Measurements from ENCODE around the gene SLAMF1.
A peak's percentile ranks its signal among the peaks of the same experiment; 100 is the strongest.

SLAMF1 gene

GRCh38 chr1:160623862-160624261 lies 23.0 kb downstream of the SLAMF1 start:
- no peak for DNase-seq (ENCODE audit: low spot score)

DNA sequence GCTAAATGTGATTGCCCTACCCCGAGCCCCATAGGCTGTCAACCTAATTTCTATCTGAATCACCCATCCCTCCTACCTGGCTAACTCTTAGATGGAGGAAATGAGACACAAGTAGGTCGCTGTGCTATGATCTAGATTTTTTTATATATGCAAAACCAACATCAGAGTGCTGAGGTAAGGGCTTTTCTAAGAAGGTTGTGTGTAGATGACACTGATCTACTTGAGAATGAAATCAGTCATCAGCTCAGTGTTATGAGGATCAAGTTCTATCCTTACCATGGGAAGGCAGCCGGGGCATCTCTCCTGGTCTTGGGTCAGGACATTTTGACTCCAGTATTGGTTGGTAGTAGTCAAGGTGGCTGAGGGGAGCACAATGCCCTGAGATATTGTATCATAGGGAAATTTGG lies 23.6 kb downstream of the SLAMF1 start:
- no peak for DNase-seq (ENCODE audit: low spot score)

GRCh38 chr1:160622501-160623226 lies 24.2 kb downstream of the SLAMF1 start:
- no peak for DNase-seq (ENCODE audit: low spot score)

DNA sequence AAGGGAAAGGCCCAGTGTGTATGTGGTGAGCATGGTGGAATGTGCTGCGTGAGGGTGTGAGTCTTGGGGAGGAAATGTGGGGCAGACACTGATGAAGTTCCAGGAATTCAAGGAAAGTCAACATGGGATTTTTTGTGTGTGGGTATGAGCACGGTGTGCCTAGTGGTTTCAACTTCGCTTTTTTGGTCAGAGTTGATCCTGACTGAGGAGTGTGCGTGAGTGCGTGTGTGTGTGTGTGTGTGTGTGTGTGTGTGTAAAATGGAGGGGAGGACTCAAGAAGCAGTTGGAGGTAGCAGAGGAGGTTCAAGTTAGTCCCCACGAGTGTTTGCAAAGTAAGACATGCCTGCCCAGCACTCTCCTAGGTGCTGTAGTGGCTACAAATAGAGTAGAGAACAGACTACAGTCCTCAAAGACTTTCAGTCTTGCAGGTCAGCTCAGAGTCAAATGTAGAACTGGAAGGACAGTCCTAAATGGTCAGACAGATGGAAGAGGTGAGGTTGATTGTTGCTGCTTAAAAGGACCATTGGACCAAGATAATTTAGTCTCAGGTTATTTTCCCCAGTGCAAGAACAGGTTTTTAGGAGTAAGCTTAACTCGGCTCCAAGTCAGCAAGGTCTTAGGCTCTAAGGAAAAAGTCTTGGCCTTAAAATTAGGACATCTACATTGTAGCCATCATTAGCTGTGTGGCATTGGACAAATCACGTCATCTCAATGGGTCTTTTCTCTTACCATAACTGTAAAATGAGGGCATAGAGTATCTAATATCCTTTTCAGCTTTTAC lies 25.0 kb downstream of the SLAMF1 start:
- no peak for DNase-seq (ENCODE audit: low spot score)

GRCh38 chr1:160620942-160621632 lies 25.8 kb downstream of the SLAMF1 start:
- no peak for DNase-seq (ENCODE audit: low spot score)

- no peak for DNase-seq (ENCODE audit: low spot score)
These were observed 27.0 kb downstream of the SLAMF1 start for GRCh38 chr1:160619742-160620277.

- peak; percentile 26 for DNase-seq (ENCODE audit: low spot score)
These were observed 28.0 kb downstream of the SLAMF1 start for GRCh38 chr1:160618763-160619274.

DNA sequence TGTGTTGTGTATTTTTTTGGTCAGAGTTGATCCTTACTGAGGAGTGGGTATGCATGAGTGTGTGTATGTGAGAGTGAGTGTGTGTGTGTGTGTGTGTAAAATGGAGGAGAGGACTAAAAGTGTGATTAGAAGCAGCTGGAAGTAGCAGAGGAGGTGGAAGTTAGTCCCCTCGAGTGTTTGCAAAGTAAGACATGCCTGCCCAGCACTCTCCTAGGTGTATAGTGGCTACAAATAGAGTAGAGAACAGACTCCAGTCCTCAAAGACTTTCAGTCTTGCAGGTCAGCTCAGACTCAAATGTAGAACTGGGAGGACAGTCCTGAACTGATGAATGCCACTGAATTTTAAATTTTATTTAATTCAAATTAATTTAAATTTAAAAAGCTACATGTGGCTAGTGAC lies 28.5 kb downstream of the SLAMF1 start:
- no peak for DNase-seq (ENCODE audit: low spot score)

DNA sequence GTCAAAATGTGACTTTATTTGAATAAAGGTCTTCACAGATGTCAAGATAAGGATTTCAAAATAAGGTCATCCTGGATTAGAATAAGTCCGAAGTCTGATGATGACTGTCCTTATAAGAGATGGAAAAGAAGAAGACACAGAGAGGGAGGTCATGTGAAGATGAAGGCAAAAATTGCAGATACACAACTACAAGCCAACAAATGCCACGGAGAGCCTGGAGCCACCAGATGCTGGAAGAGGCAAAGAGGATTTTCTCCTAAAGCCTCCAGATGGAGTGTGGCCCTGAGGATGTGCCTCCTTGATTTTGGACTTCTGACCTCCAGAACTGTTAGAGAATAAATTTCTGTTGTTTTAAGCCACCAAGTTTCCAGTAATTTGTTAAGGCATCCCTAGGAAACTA lies 31.2 kb downstream of the SLAMF1 start:
- DNase-seq (ENCODE audit: low spot score) = no peak

DNA sequence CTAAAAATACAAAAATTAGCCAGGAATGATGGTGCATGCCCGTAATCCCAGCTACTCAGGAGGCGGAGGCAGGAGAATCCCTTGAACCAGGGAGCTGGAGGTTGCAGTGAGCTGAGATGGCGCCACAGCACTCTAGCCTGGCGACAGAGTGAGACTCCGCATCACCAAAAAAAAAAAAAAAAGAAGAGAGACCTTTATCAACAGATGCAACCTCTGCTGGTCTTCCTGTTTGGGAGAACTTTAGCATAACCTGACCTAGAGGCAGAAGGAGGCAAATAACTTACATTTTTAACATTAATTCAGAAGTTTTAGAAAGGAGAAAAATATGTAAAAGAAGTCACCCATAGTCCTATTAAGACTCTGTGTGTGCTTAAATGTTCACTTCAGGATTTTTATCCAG lies 32.4 kb downstream of the SLAMF1 start:
- no peak for DNase-seq (ENCODE audit: low spot score)

GRCh38 chr1:160612613-160613218 lies 34.1 kb downstream of the SLAMF1 start:
- no peak for DNase-seq (ENCODE audit: low spot score)

DNA sequence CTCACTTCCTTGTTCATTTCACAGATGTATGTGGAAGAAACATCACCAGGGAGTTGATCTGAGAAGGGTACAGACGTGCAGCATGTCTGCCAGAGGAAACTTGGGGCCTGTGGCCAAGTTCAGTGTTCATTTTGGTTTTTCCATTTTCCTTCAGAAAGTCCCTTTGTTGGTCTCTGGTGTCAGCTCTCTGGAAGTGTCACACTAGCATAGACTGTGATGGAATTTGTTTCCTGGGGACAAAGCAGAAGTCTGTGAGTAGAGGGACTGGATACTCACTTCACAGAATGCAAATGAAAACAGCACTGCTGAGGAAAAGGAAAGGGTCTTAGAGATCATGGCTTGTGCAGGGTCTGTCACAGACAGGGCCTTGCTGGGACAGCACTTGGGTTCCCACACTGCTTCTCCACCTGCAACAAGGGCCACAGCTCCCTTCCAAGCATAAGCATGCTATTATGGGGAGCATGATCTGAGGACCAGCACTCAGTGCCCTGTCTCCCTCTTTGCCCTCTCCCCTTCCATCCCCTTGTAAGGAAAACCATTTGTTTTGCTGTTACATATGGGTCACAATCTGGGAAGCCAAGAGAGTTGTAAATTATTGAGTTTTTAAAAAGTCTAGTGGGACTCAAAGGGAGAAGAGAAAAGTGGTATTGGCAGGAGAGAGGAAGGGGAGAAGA lies 36.1 kb downstream of the SLAMF1 start:
- DNase-seq (ENCODE audit: low spot score) = no peak

GRCh38 chr1:160608941-160609340 lies 37.9 kb downstream of the SLAMF1 start:
- no peak for DNase-seq (ENCODE audit: low spot score)

DNA sequence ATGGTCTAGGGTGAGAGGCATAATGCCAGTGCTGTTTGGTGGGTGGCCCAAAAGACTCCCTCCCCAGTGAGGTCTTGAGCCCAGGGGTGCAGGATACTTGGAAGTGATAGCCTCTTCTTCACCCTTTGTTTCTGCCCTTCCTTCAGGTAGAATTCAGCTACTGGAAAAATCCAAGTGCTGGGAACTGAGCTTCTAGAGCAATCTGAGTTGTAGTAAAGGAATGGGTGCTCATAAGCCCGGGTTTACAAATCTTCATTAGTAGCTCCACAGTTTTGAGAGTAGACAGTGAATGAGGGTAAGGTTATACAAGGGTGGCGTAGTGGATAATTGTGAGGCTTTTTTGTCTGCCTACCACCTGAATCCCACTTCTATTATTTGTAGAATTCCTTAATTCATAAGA lies 38.3 kb downstream of the SLAMF1 start:
- no peak for DNase-seq (ENCODE audit: low spot score)

- no peak for DNase-seq (ENCODE audit: low spot score)
These were observed 38.8 kb downstream of the SLAMF1 start for GRCh38 chr1:160608057-160608456.

DNA sequence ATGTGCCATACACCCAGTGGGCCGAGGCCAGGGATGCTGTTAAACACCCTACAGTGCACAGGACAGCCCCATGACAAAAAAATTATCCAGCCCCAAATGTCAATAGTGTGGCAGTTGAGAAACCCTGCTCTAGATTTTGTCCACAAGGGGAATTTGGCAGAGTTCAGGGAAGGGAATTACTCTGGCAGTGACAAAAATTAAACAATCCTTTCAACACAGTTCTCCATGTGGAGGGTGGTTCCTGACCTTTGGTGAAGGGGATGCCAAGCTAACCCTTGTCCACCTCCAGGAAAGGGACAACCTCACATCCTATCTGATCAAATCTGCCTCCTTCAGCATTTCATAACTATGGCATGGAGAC lies 39.2 kb downstream of the SLAMF1 start:
- no peak for DNase-seq (ENCODE audit: low spot score)

GRCh38 chr1:160607011-160607671 lies 39.7 kb downstream of the SLAMF1 start:
- peak; percentile 80 for DNase-seq (ENCODE audit: low spot score)

DNA sequence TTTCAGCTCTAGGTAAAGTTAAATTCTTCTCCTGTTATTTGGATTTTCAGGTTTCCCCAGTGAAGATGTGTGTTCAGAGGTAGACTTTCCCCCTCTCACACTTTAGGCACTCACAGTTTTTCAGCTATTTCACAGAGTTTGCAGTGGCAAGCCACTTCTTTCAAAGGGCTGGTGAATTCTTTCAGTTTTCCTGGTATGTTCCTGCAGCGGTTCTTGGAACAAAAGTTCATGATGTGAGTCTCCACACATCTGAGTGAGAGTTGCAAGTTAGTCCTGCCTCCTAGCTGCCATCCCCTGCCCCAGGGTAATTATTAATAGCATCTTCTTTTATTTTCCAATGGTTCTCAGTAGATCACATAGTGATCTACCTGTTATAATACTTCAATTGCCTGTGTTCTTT lies 40.2 kb downstream of the SLAMF1 start:
- no peak for DNase-seq (ENCODE audit: low spot score)

- DNase-seq (ENCODE audit: low spot score) = no peak
These were observed 40.9 kb downstream of the SLAMF1 start for GRCh38 chr1:160605792-160606479.

GRCh38 chr1:160605205-160605604 lies 41.6 kb downstream of the SLAMF1 start:
- DNase-seq (ENCODE audit: low spot score) = no peak

Measured in hematopoietic multipotent progenitor cell treated with erythropoietin and hydrocortisone succinate and interleukin-3 and kit ligand, for 15 days (in vitro differentiated cells).